Measurements from ENCODE around the gene AARS1.
"Not testable (repeated sequence)": the region's sequence is repeated elsewhere in the genome, so short reads cannot be mapped to it uniquely, and the experiment has no call there.

AARS1 gene

DNA sequence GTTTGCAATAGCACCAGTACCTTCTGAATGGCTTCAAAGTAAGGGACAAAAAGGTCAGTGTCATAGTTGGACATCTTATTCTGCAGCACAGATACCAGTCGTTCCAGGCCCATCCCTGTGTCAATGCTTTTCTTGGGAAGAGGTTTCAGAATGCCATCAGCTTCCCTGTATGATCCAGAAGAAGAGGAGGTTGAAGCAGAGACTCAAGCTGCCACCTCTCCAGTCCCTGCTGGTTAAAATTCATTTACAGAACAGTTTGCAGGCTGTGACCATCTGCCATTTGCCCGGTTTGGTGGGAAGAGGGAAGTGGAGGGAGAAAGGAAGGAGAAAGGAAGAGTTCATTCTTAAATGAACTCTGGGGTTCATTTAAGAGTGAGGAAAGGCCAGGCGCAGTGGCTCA, 19.1 kb downstream of the AARS1 start:
- no peak for DNase-seq (ENCODE audit: low read depth)

- no peak for DNase-seq (ENCODE audit: low read depth)
These were observed 19.8 kb downstream of the AARS1 start for GRCh38 chr16:70269471-70269870.

GRCh38 chr16:70267922-70268321, 21.4 kb downstream of the AARS1 start:
- DNase-seq (ENCODE audit: low read depth): not testable (repeated sequence)

GRCh38 chr16:70267516-70267915, 21.8 kb downstream of the AARS1 start:
- DNase-seq (ENCODE audit: low read depth): peak; percentile 57

- not testable (repeated sequence) for DNase-seq (ENCODE audit: low read depth)
These were observed 29.4 kb downstream of the AARS1 start for GRCh38 chr16:70259903-70260302.

- no peak for DNase-seq (ENCODE audit: low read depth)
These were observed 30.4 kb downstream of the AARS1 start for GRCh38 chr16:70258946-70259345.

GRCh38 chr16:70258065-70258464, 31.2 kb downstream of the AARS1 start:
- DNase-seq (ENCODE audit: low read depth): no peak

- DNase-seq (ENCODE audit: low read depth): peak; percentile 58
These were observed 31.9 kb downstream of the AARS1 start for GRCh38 chr16:70257391-70257790.

DNA sequence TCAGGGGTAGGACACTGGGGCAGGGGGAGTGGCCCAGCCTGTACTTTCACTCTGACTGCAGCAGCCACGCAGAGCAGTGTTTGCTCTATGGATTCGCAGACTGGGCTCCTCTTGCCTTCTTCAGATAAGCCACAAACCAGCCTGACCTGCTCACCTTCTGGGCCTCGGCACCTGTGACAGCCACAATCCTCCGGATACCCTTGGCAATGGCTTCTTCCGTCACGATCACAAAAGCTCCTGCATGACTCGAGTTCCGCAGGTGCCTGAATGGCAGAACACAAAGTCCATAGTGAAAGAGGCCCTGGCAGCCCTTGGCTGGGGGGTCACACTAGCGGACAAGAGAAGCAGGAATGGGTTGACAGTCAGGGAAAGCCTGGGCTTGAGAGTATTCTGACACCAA, 33.7 kb downstream of the AARS1 start:
- no peak for DNase-seq (ENCODE audit: low read depth)

DNA sequence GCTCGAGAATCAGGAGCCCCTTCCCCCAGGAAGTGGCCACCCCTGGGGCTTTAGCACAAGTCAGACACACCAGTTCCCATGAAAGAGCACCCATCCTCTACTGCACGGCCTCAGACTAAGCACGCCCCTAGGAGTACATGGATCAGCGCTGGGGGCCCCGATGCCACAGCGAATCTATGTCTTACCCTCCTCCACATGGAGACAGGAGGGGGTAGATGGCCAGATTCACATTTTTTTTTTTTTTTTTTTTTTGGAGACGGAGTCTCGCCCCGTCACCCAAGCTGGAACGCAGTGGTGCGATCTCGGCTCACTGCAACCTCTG, 34.4 kb downstream of the AARS1 start:
- DNase-seq (ENCODE audit: low read depth): no peak

- DNase-seq (ENCODE audit: low read depth): peak; percentile 14
These were observed 34.9 kb downstream of the AARS1 start for GRCh38 chr16:70254180-70254964.

GRCh38 chr16:70253291-70254106, 35.8 kb downstream of the AARS1 start:
- peak; percentile 50 for DNase-seq (ENCODE audit: low read depth)

DNA sequence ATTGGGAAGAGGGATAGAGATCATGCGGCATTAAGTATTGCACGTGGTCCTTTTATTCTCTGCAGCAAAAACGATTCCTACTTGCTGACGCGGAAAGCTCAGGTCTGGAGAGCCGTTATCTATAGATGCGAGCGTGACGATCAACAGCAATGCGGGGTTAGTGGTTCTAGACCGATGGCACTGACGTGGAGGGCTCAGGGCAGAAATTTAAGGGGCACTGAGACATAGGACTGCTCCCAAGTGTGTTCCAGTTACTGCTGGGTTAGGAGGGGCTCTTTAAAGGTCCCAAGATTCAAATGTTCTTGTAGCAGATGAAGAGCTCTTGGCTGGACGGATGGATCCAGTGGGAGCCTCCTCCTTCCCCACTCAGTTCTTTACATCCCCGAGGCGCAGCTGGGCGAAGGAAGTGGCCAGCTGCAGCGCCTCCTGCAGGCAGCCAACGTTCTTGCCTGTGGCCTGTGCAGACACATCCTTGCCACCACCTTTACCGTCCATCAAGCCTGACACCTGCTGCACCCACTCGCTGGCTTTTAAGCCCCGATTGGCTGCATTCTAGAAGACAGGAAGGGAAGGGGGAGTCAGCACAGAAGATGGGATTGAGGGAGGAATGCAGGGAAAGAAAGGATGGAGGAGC, 36.8 kb downstream of the AARS1 start:
- DNase-seq (ENCODE audit: low read depth): peak; percentile 21

- peak; percentile 94 for DNase-seq (ENCODE audit: low read depth)
These were observed 37.5 kb downstream of the AARS1 start, which contains the start of gene EXOSC6 for GRCh38 chr16:70251629-70252354. Gene EXOSC6, minus strand, starts transcription at chr16:70251940. Its CDS starts 40 bp downstream, at chr16:70251900.

- DNase-seq (ENCODE audit: low read depth): peak; percentile 56
These were observed 38.3 kb downstream of the AARS1 start for GRCh38 chr16:70250748-70251628.

DNA sequence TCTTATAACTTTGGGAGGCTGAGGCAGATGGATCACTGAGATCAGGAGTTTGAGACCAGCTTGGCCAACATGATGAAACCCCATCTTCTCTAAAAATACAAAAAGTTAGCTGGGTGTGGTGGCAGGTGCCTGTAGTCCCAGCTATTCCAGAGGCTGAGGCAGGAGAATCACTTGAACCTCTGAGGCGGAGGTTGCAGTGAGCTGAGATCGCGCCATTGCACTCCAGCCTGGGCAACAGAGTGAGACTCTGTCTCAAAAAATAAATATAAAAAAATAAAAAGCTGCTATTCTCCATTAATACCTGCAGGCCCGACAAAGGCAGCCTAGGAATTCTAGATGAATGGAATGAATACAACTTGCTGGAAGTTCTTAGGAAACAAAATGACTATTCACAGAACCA, 39.6 kb downstream of the AARS1 start:
- DNase-seq (ENCODE audit: low read depth): not testable (repeated sequence)

- not testable (repeated sequence) for DNase-seq (ENCODE audit: low read depth)
These were observed 50.5 kb downstream of the AARS1 start for GRCh38 chr16:70238773-70239172.

GRCh38 chr16:70231831-70232230, 57.5 kb downstream of the AARS1 start:
- DNase-seq (ENCODE audit: low read depth): not testable (repeated sequence)

DNA sequence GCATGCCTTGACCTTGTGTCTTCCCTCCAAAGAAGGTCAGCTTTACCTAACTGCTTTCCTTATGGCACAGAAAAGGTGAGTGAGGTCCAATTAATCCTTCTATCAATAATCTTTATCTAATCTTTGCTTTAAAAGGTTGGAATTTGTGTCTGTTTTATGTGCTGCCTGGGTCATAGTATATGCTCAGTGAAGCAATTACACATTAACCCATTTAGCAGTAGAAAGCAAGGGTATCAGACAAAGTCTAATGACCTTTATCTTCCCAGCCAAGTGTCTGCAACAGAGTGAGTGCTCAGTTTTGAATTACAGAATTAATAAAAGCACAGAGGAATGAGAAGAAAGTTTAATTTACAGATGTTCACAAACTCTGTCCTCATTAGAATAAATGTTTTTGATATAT, 63.3 kb downstream of the AARS1 start:
- not testable (repeated sequence) for DNase-seq (ENCODE audit: low read depth)

DNA sequence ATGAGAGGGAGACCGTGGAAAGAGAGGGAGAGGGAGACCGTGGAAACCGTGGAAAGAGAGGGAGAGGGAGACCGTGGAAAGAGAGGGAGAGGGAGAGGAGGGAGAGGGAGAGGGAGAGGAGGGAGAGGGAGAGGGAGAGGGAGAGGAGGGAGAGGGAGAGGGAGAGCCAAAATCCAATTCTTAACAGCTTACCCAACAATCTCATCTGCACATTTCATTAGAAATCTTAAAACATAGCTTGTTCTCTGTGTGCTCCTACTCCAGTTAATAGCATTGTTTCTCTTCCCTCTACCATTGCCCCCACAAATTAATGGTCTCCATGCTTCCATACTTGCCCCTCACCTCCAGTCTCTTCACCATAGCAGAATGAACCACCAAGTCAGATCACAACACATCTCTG, 63.9 kb downstream of the AARS1 start:
- DNase-seq (ENCODE audit: low read depth): not testable (repeated sequence)

GRCh38 chr16:70224645-70225044, 64.7 kb downstream of the AARS1 start:
- DNase-seq (ENCODE audit: low read depth): not testable (repeated sequence)

Measured in EH (cell line).